K562 (cell line): ENCODE results near the gene CYSTM1. TPM values are rescaled to one million over a fixed set of nuclear protein-coding genes. Genes with fewer than 3 reads are reported as not detected.
A peak's percentile ranks its signal among the peaks of the same experiment; 100 is the strongest.

ENCODE experiments used
- ATF1 ChIP-seq, 2 experiments: fragments of 450-650 bp in 1 of 2; IDR thresholded peaks; 2 replicates each; pipeline ENCODE4 v1.6.1; 2016; ENCODE audit warnings: missing compliant biosample characterization in 1 of 2, missing genetic modification characterization in 1 of 2
- BACH1 ChIP-seq: fragments of 200-800 bp; sonication (Bioruptor generic); IDR thresholded peaks from 2 replicates; pipeline ENCODE4 v1.6.1; 2016; ENCODE audit warnings: missing genetic modification characterization, missing compliant biosample characterization
- CCAR2 ChIP-seq: fragments of 200-400 bp; formaldehyde crosslinking; IDR thresholded peaks from 2 replicates; pipeline ENCODE4 v1.6.1; 2017; ENCODE audit warnings: mild to moderate bottlenecking, low read depth, low read length
- ETV5 ChIP-seq: sonication (generic); formaldehyde crosslinking; IDR thresholded peaks from 2 replicates; pipeline ENCODE4 v1.4.0; 2020; ENCODE audit warnings: low read depth, mild to moderate bottlenecking, missing genetic modification reagents
- FOXP1 ChIP-seq: sonication (generic); formaldehyde crosslinking; IDR thresholded peaks from 2 replicates; pipeline ENCODE4 v1.8.0; 2022; ENCODE audit warnings: mild to moderate bottlenecking, missing genetic modification reagents
- HDAC6 ChIP-seq: IDR thresholded peaks from 2 replicates; pipeline ENCODE4 v1.6.1; 2012; ENCODE audit warnings: low read depth, mild to moderate bottlenecking, control low read depth, inconsistent platforms, low read length, moderate library complexity
- MAFK ChIP-seq: IDR thresholded peaks from 2 replicates; pipeline ENCODE4 v1.6.1; 2011; ENCODE audit warnings: low read length, improper control_type of control experiment
- NONO ChIP-seq, 2 experiments: fragments of 200-400 bp in 1 of 2; fragments of 450-650 bp in 1 of 2; formaldehyde crosslinking in 1 of 2; IDR thresholded peaks; 2 replicates each; pipeline ENCODE4 v1.6.1; 2017; ENCODE audit warnings: low read depth in 2 of 2, mild to moderate bottlenecking in 2 of 2, moderate library complexity in 2 of 2, low read length in 1 of 2
- NR2C1 ChIP-seq, 2 experiments: fragments of 450-650 bp; IDR thresholded peaks; 2 replicates each; pipeline ENCODE4 v1.6.1; 2017; ENCODE audit warnings: mild to moderate bottlenecking in 2 of 2, antibody characterized with exemption in 1 of 2, inconsistent platforms in 1 of 2, missing compliant biosample characterization in 1 of 2, missing genetic modification characterization in 1 of 2
- NR4A1 ChIP-seq, 2 experiments: fragments of 250-450 bp in 1 of 2; fragments of 450-650 bp in 1 of 2; sonication (Bioruptor Pico) in 1 of 2; IDR thresholded peaks; 2 replicates each; pipeline versions ENCODE4 v1.4.0 to v1.6.1; 2016 to 2020; ENCODE audit warnings: mild to moderate bottlenecking in 2 of 2, missing compliant biosample characterization in 1 of 2, missing genetic modification characterization in 1 of 2, moderate library complexity in 1 of 2
- PHF8 ChIP-seq: fragments of 200-600 bp; sonication (generic); IDR thresholded peaks from 2 replicates; pipeline ENCODE4 v1.6.1; 2012; ENCODE audit warnings: mixed run types, mild to moderate bottlenecking, inconsistent platforms, low read length, moderate library complexity, borderline replicate concordance
- PPARD ChIP-seq: fragments of 250-450 bp; sonication (Bioruptor Pico); IDR thresholded peaks from 2 replicates; pipeline ENCODE4 v1.8.0; 2022; ENCODE audit warnings: inconsistent platforms, mild to moderate bottlenecking, moderate library complexity
- PRMT5 ChIP-seq: sonication (generic); formaldehyde crosslinking; IDR thresholded peaks from 2 replicates; pipeline ENCODE4 v1.5.0; 2020; ENCODE audit warnings: missing genetic modification reagents
- RBM39 ChIP-seq: fragments of 200-400 bp; formaldehyde crosslinking; optimal IDR thresholded peaks from 2 replicates; pipeline ENCODE3; 2018; ENCODE audit warnings: low read depth, low read length
- RHOXF2B ChIP-seq: fragments of 250-450 bp; sonication (Bioruptor Pico); conservative IDR thresholded peaks from 2 replicates; pipeline ENCODE4 v1.5.1; 2021
- RNF2 ChIP-seq: sonication (generic); IDR thresholded peaks from 2 replicates; pipeline ENCODE4 v1.6.1; 2016
- ZNF174 ChIP-seq: fragments of 250-450 bp; sonication (Bioruptor Pico); IDR thresholded peaks from 2 replicates; pipeline ENCODE4 v1.4.0; 2020; ENCODE audit warnings: mild to moderate bottlenecking
- ZNF24 ChIP-seq: fragments of 450-650 bp; IDR thresholded peaks from 2 replicates; pipeline ENCODE4 v1.6.1; 2016
- ZNF274 ChIP-seq: IDR thresholded peaks from 2 replicates; pipeline ENCODE4 v1.6.1; 2011; ENCODE audit warnings: low read depth, mild to moderate bottlenecking, low read length, moderate library complexity, borderline replicate concordance
- ZNF668 ChIP-seq: fragments of 250-450 bp; sonication (Bioruptor Pico); IDR thresholded peaks from 2 replicates; pipeline ENCODE4 v1.8.0; 2022; ENCODE audit warnings: mild to moderate bottlenecking, inconsistent platforms
- ZNF778 ChIP-seq: fragments of 450-650 bp; formaldehyde crosslinking; IDR thresholded peaks from 2 replicates; pipeline ENCODE4 v1.4.0; 2020; ENCODE audit warnings: mild to moderate bottlenecking, moderate library complexity
- polyA plus RNA-seq, 8 experiments: library from polyadenylated mRNA; depleted of rRNA in 4 of 8; stranded (reverse) in 5 of 8; unstranded in 3 of 8; fragments of >200 nt; fragmentation: Nextera tagmentation in 2 of 8; fragmentation: Illumina TruSeq in 1 of 8; extraction: Ambion mirVana in 2 of 8; extraction: Trizol in 1 of 8; gene quantifications; 2 replicates each; pipeline versions ENCODE4 v1.2.1 to v1.2.3, GENCODE V29; 2011 to 2014; ENCODE audit warnings: inconsistent platforms in 1 of 8, missing spikeins in 1 of 8
- total RNA-seq, 7 experiments: library from RNA; depleted of rRNA in 6 of 7; stranded (reverse); fragments of >200 nt in 6 of 7; fragmentation: Illumina TruSeq in 2 of 7; extraction: Trizol in 2 of 7; gene quantifications; 2 replicates each; pipeline versions ENCODE4 v1.2.1 to v1.2.3, GENCODE V29; 2011 to 2021; ENCODE audit warnings: low replicate concordance in 1 of 7
- TF ChIP-seq, protein P1 (sequence below): fragments of 450-650 bp; formaldehyde crosslinking; IDR thresholded peaks from 2 replicates; pipeline ENCODE4 v1.4.0; 2020; ENCODE audit warnings: mild to moderate bottlenecking, mixed read lengths
- TF ChIP-seq, protein P2 (sequence below), 2 experiments: fragments of 150-350 bp in 1 of 2; IDR thresholded peaks; 2 replicates each; pipeline ENCODE4 v1.6.1; 2012 to 2016; ENCODE audit warnings: low read depth in 2 of 2, low read length in 2 of 2, mild to moderate bottlenecking in 1 of 2, moderate library complexity in 1 of 2
- TF ChIP-seq, protein P3 (sequence below): sonication (generic); formaldehyde crosslinking; IDR thresholded peaks from 2 replicates; pipeline ENCODE4 v1.8.0; 2022; ENCODE audit warnings: mild to moderate bottlenecking, missing genetic modification reagents

CYSTM1 gene
- total and polyA plus RNA-seq, 9 of the 15 experiments (the other 6 are each of a cell fraction or from before 2014, with no cell fraction given) = 76.1 to 422 (median 108) TPM

DNA sequence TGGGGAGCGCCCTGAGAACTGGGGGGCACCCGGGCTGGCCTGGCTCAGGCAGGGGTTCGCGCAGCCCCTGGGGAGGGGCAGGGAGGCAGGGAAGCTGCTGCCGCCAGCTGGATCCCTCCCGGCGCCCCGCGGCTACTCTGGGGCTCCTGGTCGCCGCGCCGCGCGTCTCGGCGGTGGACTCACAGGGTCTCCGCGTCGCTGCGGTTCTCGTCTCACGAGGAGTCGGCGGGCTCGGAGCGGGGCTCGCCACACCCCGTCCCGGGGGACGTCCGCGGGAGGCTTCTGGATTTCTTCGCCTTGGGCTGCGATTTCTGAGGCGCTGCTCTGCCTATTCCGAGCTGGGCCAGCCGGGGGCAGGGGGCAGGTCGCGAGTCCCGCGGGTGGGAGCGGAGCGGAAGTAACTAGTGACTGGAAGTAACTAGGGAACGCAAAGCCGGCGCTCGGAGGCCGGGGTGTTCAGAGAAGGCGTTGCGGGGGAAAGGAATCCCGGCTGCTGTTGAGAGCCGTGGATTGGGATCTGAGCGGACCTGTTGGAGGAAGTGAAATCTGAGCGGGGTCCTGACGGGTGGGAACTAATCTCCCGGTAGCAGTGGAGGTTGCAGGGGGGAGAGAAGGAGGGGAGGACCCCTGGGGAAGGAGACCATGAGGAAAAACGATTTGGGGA lies 511 bp downstream of the CYSTM1 start (continued):
- TF ChIP-seq BACH1 (tag) = no peak
- no peak for TF ChIP-seq CCAR2
- TF ChIP-seq RHOXF2B (CRISPR knock-in tag) = no peak
- no peak for TF ChIP-seq HDAC6
- TF ChIP-seq NR4A1 (CRISPR knock-in tag; IDR thresholded peaks at IDR 0.05) = no peak
- TF ChIP-seq NR4A1 (tag; IDR thresholded peaks at IDR 0.05) = no peak
- TF ChIP-seq ZNF174 = no peak
- TF ChIP-seq, protein P1, sequence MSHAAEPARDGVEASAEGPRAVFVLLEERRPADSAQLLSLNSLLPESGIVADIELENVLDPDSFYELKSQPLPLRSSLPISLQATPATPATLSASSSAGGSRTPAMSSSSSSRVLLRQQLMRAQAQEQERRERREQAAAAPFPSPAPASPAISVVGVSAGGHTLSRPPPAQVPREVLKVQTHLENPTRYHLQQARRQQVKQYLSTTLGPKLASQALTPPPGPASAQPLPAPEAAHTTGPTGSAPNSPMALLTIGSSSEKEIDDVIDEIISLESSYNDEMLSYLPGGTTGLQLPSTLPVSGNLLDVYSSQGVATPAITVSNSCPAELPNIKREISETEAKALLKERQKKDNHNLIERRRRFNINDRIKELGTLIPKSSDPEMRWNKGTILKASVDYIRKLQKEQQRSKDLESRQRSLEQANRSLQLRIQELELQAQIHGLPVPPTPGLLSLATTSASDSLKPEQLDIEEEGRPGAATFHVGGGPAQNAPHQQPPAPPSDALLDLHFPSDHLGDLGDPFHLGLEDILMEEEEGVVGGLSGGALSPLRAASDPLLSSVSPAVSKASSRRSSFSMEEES (CRISPR knock-in tag) = no peak
- no peak for TF ChIP-seq ZNF778 (CRISPR knock-in tag)
- TF ChIP-seq MAFK = no peak
- TF ChIP-seq ZNF668 = no peak
- no peak for TF ChIP-seq PRMT5
- no peak for TF ChIP-seq ZNF274
- TF ChIP-seq RBM39 = no peak
- TF ChIP-seq ATF1 (CRISPR knock-in tag; IDR thresholded peaks at IDR 0.05) = no peak
- peak; percentile 93; the same call in 1 of the 2 replicates for TF ChIP-seq ATF1 (tag; IDR thresholded peaks at IDR 0.05)
- TF ChIP-seq NR2C1 (IDR thresholded peaks at IDR 0.05) = no peak
- no peak for TF ChIP-seq NR2C1 (tag; IDR thresholded peaks at IDR 0.05)
- TF ChIP-seq, protein P2, sequence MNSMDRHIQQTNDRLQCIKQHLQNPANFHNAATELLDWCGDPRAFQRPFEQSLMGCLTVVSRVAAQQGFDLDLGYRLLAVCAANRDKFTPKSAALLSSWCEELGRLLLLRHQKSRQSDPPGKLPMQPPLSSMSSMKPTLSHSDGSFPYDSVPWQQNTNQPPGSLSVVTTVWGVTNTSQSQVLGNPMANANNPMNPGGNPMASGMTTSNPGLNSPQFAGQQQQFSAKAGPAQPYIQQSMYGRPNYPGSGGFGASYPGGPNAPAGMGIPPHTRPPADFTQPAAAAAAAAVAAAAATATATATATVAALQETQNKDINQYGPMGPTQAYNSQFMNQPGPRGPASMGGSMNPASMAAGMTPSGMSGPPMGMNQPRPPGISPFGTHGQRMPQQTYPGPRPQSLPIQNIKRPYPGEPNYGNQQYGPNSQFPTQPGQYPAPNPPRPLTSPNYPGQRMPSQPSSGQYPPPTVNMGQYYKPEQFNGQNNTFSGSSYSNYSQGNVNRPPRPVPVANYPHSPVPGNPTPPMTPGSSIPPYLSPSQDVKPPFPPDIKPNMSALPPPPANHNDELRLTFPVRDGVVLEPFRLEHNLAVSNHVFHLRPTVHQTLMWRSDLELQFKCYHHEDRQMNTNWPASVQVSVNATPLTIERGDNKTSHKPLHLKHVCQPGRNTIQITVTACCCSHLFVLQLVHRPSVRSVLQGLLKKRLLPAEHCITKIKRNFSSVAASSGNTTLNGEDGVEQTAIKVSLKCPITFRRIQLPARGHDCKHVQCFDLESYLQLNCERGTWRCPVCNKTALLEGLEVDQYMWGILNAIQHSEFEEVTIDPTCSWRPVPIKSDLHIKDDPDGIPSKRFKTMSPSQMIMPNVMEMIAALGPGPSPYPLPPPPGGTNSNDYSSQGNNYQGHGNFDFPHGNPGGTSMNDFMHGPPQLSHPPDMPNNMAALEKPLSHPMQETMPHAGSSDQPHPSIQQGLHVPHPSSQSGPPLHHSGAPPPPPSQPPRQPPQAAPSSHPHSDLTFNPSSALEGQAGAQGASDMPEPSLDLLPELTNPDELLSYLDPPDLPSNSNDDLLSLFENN (IDR thresholded peaks at IDR 0.05; ENCODE audit: low read depth in 2 of 2, low read length in 2 of 2) = no peak
- TF ChIP-seq, protein P3, sequence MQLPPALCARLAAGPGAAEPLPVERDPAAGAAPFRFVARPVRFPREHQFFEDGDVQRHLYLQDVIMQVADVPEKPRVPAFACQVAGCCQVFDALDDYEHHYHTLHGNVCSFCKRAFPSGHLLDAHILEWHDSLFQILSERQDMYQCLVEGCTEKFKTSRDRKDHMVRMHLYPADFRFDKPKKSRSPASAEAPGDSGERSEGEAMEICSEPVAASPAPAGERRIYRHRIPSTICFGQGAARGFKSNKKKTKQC (CRISPR knock-in tag) = peak; percentile 55; the same call in 1 of the 2 replicates
- no peak for TF ChIP-seq ZNF24
- TF ChIP-seq NONO (IDR thresholded peaks at IDR 0.05; ENCODE audit: low read depth in 2 of 2, low read length in 1 of 2) = 0 out of 4 replicates have a peak, but pooled peaks of 1 of the 2 experiments have one; percentile 17
- TF ChIP-seq ETV5 = peak; percentile 84; the same call in 1 of the 2 replicates
- no peak for TF ChIP-seq RNF2
- TF ChIP-seq PPARD = no peak
- no peak; the same call in 1 of the 2 replicates for TF ChIP-seq PHF8
- 0 out of 2 replicates have a peak, but pooled peaks have one; percentile 19 for TF ChIP-seq FOXP1 (CRISPR knock-in tag)
